WTC11 (cell line): ENCODE results near the gene STRIP1. TPM values are rescaled to one million over a fixed set of nuclear protein-coding genes. Genes with fewer than 3 reads are reported as not detected.

Experiments
- ATF1 ChIP-seq: sonication (generic); formaldehyde crosslinking; IDR thresholded peaks from 2 replicates; pipeline ENCODE4 v1.8.1; 2023; ENCODE audit warnings: mild to moderate bottlenecking, moderate library complexity, missing genetic modification reagents
- EMX1 ChIP-seq: fragments of 250-450 bp; sonication (Bioruptor Pico); IDR thresholded peaks from 2 replicates; pipeline ENCODE4 v1.8.0; 2021; ENCODE audit warnings: mild to moderate bottlenecking
- GTF2I ChIP-seq: fragments of 250-450 bp; sonication (Bioruptor Pico); conservative IDR thresholded peaks from 2 replicates; pipeline ENCODE4 v1.4.0; 2021; ENCODE audit warnings: mild to moderate bottlenecking
- HMGA2 ChIP-seq: fragments of 250-450 bp; sonication (Bioruptor Pico); IDR thresholded peaks from 2 replicates; pipeline ENCODE4 v1.4.0; 2021; ENCODE audit warnings: mild to moderate bottlenecking, moderate library complexity
- JAZF1 ChIP-seq: fragments of 250-450 bp; sonication (Bioruptor Pico); IDR thresholded peaks from 2 replicates; pipeline ENCODE4 v1.9.0; 2021; ENCODE audit warnings: moderate library complexity, mild to moderate bottlenecking, inconsistent platforms
- MXD4 ChIP-seq: fragments of 250-450 bp; sonication (Bioruptor Pico); IDR thresholded peaks from 2 replicates; pipeline ENCODE4 v1.8.0; 2021; ENCODE audit warnings: mild to moderate bottlenecking, moderate library complexity, borderline replicate concordance
- MYBL2 ChIP-seq: sonication (generic); formaldehyde crosslinking; IDR thresholded peaks from 2 replicates; pipeline ENCODE4 v1.8.1; 2023; ENCODE audit warnings: mild to moderate bottlenecking, moderate library complexity, missing genetic modification reagents
- NFE2L1 ChIP-seq: sonication (generic); formaldehyde crosslinking; IDR thresholded peaks from 2 replicates; pipeline ENCODE4 v1.8.1; 2023; ENCODE audit warnings: missing genetic modification reagents
- NR1H2 ChIP-seq: sonication (generic); formaldehyde crosslinking; IDR thresholded peaks from 2 replicates; pipeline ENCODE4 v1.9.0; 2021; ENCODE audit warnings: mild to moderate bottlenecking, moderate library complexity, missing genetic modification reagents
- NR3C1 ChIP-seq: sonication (generic); formaldehyde crosslinking; conservative IDR thresholded peaks from 2 replicates; pipeline ENCODE4 v1.8.1; 2023; ENCODE audit warnings: low read depth, mild to moderate bottlenecking, missing genetic modification reagents
- OVOL2 ChIP-seq: fragments of 250-450 bp; sonication (Bioruptor Pico); IDR thresholded peaks from 2 replicates; pipeline ENCODE4 v1.9.0; 2021; ENCODE audit warnings: mild to moderate bottlenecking, borderline replicate concordance
- RORB ChIP-seq: fragments of 250-450 bp; sonication (Bioruptor Pico); IDR thresholded peaks from 2 replicates; pipeline ENCODE4 v1.9.0; 2021; ENCODE audit warnings: mild to moderate bottlenecking
- SMAD4 ChIP-seq: sonication (generic); formaldehyde crosslinking; IDR thresholded peaks from 2 replicates; pipeline ENCODE4 v1.8.0; 2022; ENCODE audit warnings: mild to moderate bottlenecking, missing genetic modification reagents
- TEAD1 ChIP-seq: sonication (generic); formaldehyde crosslinking; IDR thresholded peaks from 2 replicates; pipeline ENCODE4 v1.8.0; 2022; ENCODE audit warnings: mild to moderate bottlenecking, missing genetic modification reagents
- TEAD4 ChIP-seq: sonication (generic); formaldehyde crosslinking; IDR thresholded peaks from 2 replicates; pipeline ENCODE4 v1.8.0; 2022; ENCODE audit warnings: mild to moderate bottlenecking, missing genetic modification reagents
- TP53 ChIP-seq: sonication (generic); formaldehyde crosslinking; IDR thresholded peaks from 2 replicates; pipeline ENCODE4 v1.8.1; 2023; ENCODE audit warnings: mild to moderate bottlenecking, missing genetic modification reagents
- ZNF138 ChIP-seq: sonication (generic); formaldehyde crosslinking; conservative IDR thresholded peaks from 2 replicates; pipeline ENCODE4 v1.8.1; 2022; ENCODE audit warnings: mild to moderate bottlenecking, moderate library complexity, missing genetic modification reagents
- ZNF219 ChIP-seq: sonication (generic); formaldehyde crosslinking; IDR thresholded peaks from 2 replicates; pipeline ENCODE4 v1.8.0; 2023; ENCODE audit warnings: missing genetic modification reagents, mild to moderate bottlenecking, borderline replicate concordance
- ZNF396 ChIP-seq: fragments of 250-450 bp; sonication (Bioruptor Pico); IDR thresholded peaks from 2 replicates; pipeline ENCODE4 v1.8.0; 2021; ENCODE audit warnings: mild to moderate bottlenecking, moderate library complexity, borderline replicate concordance
- total RNA-seq: library from RNA; stranded (reverse); gene quantifications from 3 replicates; pipeline ENCODE4 v1.2.3, GENCODE V29; 2021
- TF ChIP-seq, protein P1 (sequence below): sonication (generic); formaldehyde crosslinking; IDR thresholded peaks from 2 replicates; pipeline ENCODE4 v1.8.0; 2023; ENCODE audit warnings: missing genetic modification reagents
- TF ChIP-seq, protein P2 (sequence below): sonication (generic); formaldehyde crosslinking; IDR thresholded peaks from 2 replicates; pipeline ENCODE4 v1.8.1; 2022; ENCODE audit warnings: mild to moderate bottlenecking, missing genetic modification reagents, moderate library complexity, borderline replicate concordance
- TF ChIP-seq, protein P3 (sequence below): sonication (generic); formaldehyde crosslinking; IDR thresholded peaks from 2 replicates; pipeline ENCODE4 v1.8.0; 2022; ENCODE audit warnings: mild to moderate bottlenecking, missing genetic modification reagents
- TF ChIP-seq, protein P4 (sequence below): sonication (generic); formaldehyde crosslinking; IDR thresholded peaks from 2 replicates; pipeline ENCODE4 v1.8.1; 2023; ENCODE audit warnings: mild to moderate bottlenecking, missing genetic modification reagents
- TF ChIP-seq, protein P5 (sequence below): sonication (generic); formaldehyde crosslinking; IDR thresholded peaks from 2 replicates; pipeline ENCODE4 v1.8.0; 2023; ENCODE audit warnings: mild to moderate bottlenecking, missing genetic modification reagents
- TF ChIP-seq, protein P6 (sequence below): sonication (generic); formaldehyde crosslinking; IDR thresholded peaks from 2 replicates; pipeline ENCODE4 v1.8.1; 2023; ENCODE audit warnings: mild to moderate bottlenecking, missing genetic modification reagents, borderline replicate concordance

Gene STRIP1
- total RNA-seq, 1 experiment from 2014 or later = 42.8 TPM

DNA sequence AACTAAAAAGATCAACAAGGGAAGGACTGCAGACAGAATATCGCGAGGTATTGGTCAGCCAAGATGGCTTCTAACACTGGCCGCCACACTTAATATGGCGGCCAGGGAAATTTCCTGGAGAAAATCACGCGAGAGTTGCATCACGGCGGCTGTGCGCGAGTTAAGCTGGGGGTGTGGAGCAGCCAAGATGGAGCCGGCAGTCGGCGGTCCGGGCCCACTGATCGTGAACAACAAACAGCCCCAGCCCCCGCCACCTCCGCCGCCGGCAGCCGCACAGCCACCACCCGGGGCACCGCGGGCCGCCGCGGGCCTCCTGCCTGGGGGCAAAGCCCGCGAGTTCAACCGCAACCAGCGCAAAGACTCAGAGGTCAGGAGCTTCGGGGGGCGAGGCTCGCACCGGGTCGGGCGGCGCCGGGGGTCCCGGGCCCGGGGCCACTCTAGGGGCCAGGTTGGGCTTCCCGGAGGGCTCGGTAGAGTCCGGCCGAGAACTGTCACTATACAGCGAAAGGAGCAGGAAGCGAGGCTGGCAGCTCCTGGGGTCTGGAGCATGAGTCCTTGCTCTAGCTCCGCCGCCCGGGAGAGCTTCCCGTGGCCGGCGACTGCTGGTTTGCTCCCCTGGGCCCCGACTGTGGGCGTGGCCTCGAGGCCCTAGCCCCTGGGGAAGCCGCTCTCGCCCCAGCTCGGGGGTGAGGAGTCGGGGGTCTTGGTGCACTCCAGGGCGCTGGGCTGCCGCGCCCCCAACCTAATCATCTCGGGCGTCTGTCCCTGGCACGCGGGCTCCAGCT lies at the start of gene STRIP1 (continued):
- TF ChIP-seq, protein P1, sequence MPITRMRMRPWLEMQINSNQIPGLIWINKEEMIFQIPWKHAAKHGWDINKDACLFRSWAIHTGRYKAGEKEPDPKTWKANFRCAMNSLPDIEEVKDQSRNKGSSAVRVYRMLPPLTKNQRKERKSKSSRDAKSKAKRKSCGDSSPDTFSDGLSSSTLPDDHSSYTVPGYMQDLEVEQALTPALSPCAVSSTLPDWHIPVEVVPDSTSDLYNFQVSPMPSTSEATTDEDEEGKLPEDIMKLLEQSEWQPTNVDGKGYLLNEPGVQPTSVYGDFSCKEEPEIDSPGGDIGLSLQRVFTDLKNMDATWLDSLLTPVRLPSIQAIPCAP = 0 out of 2 replicates have a peak, but pooled peaks have one; percentile 42
- TF ChIP-seq, protein P2, sequence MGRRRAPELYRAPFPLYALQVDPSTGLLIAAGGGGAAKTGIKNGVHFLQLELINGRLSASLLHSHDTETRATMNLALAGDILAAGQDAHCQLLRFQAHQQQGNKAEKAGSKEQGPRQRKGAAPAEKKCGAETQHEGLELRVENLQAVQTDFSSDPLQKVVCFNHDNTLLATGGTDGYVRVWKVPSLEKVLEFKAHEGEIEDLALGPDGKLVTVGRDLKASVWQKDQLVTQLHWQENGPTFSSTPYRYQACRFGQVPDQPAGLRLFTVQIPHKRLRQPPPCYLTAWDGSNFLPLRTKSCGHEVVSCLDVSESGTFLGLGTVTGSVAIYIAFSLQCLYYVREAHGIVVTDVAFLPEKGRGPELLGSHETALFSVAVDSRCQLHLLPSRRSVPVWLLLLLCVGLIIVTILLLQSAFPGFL = no peak
- TF ChIP-seq, protein P3, sequence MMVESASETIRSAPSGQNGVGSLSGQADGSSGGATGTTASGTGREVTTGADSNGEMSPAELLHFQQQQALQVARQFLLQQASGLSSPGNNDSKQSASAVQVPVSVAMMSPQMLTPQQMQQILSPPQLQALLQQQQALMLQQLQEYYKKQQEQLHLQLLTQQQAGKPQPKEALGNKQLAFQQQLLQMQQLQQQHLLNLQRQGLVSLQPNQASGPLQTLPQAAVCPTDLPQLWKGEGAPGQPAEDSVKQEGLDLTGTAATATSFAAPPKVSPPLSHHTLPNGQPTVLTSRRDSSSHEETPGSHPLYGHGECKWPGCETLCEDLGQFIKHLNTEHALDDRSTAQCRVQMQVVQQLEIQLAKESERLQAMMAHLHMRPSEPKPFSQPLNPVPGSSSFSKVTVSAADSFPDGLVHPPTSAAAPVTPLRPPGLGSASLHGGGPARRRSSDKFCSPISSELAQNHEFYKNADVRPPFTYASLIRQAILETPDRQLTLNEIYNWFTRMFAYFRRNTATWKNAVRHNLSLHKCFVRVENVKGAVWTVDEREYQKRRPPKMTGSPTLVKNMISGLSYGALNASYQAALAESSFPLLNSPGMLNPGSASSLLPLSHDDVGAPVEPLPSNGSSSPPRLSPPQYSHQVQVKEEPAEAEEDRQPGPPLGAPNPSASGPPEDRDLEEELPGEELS = no peak
- TF ChIP-seq HMGA2 (CRISPR knock-in tag) (no peak), NFE2L1 (CRISPR knock-in tag) (no peak), RORB (no peak), MYBL2 (CRISPR knock-in tag) (no peak), ZNF138 (CRISPR knock-in tag) (no peak), MXD4 (no peak), ZNF219 (CRISPR knock-in tag) (no peak), NR1H2 (CRISPR knock-in tag) (no peak), NR3C1 (no peak), TP53 (no peak), JAZF1 (CRISPR knock-in tag) (no peak), EMX1 (CRISPR knock-in tag) (no peak), ZNF396 (no peak), GTF2I (CRISPR knock-in tag) (no peak), OVOL2 (CRISPR knock-in tag) (no peak), ATF1 (CRISPR knock-in tag) (no peak), SMAD4 (no peak), TEAD4 (no peak), TEAD1 (CRISPR knock-in tag) (no peak)
- TF ChIP-seq, protein P4, sequence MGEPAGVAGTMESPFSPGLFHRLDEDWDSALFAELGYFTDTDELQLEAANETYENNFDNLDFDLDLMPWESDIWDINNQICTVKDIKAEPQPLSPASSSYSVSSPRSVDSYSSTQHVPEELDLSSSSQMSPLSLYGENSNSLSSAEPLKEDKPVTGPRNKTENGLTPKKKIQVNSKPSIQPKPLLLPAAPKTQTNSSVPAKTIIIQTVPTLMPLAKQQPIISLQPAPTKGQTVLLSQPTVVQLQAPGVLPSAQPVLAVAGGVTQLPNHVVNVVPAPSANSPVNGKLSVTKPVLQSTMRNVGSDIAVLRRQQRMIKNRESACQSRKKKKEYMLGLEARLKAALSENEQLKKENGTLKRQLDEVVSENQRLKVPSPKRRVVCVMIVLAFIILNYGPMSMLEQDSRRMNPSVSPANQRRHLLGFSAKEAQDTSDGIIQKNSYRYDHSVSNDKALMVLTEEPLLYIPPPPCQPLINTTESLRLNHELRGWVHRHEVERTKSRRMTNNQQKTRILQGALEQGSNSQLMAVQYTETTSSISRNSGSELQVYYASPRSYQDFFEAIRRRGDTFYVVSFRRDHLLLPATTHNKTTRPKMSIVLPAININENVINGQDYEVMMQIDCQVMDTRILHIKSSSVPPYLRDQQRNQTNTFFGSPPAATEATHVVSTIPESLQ (CRISPR knock-in tag) = no peak
- TF ChIP-seq, protein P5, sequence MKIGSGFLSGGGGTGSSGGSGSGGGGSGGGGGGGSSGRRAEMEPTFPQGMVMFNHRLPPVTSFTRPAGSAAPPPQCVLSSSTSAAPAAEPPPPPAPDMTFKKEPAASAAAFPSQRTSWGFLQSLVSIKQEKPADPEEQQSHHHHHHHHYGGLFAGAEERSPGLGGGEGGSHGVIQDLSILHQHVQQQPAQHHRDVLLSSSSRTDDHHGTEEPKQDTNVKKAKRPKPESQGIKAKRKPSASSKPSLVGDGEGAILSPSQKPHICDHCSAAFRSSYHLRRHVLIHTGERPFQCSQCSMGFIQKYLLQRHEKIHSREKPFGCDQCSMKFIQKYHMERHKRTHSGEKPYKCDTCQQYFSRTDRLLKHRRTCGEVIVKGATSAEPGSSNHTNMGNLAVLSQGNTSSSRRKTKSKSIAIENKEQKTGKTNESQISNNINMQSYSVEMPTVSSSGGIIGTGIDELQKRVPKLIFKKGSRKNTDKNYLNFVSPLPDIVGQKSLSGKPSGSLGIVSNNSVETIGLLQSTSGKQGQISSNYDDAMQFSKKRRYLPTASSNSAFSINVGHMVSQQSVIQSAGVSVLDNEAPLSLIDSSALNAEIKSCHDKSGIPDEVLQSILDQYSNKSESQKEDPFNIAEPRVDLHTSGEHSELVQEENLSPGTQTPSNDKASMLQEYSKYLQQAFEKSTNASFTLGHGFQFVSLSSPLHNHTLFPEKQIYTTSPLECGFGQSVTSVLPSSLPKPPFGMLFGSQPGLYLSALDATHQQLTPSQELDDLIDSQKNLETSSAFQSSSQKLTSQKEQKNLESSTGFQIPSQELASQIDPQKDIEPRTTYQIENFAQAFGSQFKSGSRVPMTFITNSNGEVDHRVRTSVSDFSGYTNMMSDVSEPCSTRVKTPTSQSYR (CRISPR knock-in tag) = no peak
- TF ChIP-seq, protein P6, sequence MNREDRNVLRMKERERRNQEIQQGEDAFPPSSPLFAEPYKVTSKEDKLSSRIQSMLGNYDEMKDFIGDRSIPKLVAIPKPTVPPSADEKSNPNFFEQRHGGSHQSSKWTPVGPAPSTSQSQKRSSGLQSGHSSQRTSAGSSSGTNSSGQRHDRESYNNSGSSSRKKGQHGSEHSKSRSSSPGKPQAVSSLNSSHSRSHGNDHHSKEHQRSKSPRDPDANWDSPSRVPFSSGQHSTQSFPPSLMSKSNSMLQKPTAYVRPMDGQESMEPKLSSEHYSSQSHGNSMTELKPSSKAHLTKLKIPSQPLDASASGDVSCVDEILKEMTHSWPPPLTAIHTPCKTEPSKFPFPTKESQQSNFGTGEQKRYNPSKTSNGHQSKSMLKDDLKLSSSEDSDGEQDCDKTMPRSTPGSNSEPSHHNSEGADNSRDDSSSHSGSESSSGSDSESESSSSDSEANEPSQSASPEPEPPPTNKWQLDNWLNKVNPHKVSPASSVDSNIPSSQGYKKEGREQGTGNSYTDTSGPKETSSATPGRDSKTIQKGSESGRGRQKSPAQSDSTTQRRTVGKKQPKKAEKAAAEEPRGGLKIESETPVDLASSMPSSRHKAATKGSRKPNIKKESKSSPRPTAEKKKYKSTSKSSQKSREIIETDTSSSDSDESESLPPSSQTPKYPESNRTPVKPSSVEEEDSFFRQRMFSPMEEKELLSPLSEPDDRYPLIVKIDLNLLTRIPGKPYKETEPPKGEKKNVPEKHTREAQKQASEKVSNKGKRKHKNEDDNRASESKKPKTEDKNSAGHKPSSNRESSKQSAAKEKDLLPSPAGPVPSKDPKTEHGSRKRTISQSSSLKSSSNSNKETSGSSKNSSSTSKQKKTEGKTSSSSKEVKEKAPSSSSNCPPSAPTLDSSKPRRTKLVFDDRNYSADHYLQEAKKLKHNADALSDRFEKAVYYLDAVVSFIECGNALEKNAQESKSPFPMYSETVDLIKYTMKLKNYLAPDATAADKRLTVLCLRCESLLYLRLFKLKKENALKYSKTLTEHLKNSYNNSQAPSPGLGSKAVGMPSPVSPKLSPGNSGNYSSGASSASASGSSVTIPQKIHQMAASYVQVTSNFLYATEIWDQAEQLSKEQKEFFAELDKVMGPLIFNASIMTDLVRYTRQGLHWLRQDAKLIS (CRISPR knock-in tag) = no peak
